Stimulated activated CD4-positive, alpha-beta T cell treated with anti-CD3 and anti-CD28 coated beads, Interleukin-1b, Interleukin-23, amount 100 ng/mL, for 24 hours (primary cell): ENCODE results near the gene CLDN16.

ENCODE experiments used
- DNase-seq, 4 experiments: peaks; one replicate each; pipeline ENCODE4 v3.0.0-alpha.2; 2020; ENCODE audit warnings: low read depth in 4 of 4, low spot score in 1 of 4

Gene CLDN16, protein sequence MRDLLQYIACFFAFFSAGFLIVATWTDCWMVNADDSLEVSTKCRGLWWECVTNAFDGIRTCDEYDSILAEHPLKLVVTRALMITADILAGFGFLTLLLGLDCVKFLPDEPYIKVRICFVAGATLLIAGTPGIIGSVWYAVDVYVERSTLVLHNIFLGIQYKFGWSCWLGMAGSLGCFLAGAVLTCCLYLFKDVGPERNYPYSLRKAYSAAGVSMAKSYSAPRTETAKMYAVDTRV

DNA sequence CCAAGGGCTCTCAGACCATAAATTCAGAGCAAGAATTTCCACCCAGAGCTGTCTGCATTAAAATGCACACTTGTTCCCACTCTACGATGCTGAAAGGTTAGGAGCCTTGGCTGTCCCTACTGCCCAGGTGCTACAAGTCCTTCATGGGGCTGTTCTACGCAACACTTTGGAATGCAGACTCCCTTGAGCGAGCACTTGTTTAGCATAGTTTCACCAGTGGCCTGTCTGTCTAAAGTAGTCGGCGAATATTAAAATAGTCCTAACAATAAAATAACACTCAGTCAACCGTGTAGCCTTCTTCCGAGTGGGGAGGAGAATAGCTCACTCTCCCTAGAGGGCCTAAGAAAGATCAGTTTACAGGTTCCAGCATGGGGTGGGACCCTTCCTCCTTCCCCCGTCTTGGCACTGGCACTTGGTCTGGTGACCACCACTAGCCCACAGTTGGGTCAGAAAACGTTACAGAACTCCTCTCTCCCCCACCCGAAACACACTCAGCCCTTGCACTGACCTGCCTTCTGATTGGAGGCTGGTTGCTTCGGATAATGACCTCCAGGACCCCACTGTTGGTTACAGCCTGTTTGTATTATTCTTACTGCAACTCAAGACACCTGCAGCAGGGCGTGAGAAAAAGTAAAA lies at the start of gene CLDN16:
CLDN16 (plus strand) TSS at position 586 of the 636 bp plus-strand sequence. CDS start 167 bp downstream, outside the sequence.
- DNase-seq, result no peak

- no peak for DNase-seq
These were observed 49.2 kb upstream of the CLDN16 start for GRCh38 chr3:190338717-190339116.

DNA sequence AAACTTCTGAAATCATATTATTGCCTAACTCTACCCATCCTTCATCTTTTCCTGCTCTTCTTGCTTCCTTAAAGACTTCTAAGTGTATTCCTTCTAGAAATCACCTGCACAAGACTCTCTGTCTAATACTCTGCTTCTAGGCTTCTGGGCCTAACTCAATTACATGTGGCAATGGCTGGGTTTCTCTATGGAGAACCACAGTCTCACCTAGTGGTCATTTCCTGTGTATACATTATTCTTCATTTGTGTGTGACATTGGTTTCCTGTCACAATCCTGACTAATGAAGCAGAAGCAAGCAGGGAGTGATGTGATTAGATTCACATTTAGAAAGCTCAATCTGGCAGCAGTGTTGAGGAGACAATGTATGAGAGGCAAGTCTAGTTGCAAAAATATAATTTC lies 48.8 kb upstream of the CLDN16 start:
- no peak for DNase-seq

DNA sequence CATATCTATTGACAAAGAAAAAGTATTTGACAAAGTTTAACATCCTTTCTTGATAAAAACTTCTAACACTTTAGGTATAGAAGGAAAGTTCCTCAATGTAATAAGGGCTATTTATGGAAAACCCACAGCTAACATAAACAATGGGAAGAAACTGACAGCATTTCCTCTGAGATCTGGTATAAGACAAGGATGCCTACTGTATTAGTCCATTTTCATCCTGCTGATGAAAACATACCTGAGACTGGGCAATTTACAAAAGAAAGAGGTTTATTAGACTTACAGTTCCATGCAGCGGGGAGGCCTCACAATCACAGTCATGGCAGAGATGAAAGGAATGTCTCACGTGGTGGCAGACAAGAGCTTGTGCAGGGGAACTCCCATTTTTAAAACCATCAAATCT lies 47.9 kb upstream of the CLDN16 start:
- DNase-seq, result no peak

DNA sequence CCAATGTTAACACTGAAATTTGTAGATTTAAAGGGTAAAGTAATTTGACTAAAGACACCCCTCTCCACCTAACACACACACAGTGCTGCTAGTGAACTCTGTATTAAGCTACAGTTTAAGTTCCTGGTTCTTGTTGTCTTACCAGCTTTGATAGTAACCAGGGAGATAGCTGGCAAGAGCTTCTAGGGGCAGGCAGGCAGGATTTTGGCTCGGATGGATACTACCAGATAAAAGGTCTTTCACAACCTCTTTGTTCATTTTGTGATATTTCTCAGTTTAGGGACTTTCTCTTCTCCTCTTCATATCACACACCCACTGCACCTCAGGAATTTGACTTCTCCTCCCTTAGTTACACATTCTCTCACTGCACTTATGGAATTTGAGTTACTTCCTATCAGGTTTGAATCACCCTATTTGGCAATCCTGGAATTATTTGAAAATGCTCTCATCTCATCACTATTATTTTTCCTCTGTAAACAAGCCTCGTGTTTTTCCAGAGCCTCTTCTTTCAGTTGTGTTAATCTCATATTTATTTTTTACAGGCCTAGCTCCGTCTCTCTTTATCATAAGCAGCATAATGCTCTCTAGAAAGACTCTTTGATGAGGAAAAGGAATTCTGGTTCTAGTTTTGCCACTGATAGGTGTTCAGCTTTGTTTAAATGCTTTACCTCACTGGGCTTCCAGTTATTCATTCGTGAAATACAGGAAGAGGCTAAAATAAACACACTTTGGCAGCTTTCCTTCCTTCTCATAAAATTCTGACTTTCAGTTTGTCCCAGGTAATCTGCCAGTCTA lies 42.7 kb upstream of the CLDN16 start:
- no peak for DNase-seq

DNA sequence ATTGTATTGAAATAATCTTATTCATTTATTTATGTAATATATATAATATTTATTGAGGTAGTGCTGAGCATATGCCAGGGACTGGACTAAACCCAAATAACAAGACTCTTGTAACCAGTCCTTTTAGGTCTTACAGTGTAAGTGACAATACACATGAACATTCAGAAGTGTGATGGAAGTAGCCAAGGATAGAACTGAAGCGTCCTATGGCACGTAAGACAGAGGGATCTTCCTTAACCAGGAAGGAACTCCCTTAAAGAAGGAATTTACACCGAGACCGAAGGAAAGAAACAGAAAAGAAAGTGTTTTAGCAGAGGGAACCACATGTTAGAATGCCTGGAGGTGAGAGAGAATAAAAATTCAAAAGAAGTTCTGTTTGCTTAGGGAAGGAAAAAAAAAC lies 42.1 kb upstream of the CLDN16 start:
- DNase-seq, result no peak

DNA sequence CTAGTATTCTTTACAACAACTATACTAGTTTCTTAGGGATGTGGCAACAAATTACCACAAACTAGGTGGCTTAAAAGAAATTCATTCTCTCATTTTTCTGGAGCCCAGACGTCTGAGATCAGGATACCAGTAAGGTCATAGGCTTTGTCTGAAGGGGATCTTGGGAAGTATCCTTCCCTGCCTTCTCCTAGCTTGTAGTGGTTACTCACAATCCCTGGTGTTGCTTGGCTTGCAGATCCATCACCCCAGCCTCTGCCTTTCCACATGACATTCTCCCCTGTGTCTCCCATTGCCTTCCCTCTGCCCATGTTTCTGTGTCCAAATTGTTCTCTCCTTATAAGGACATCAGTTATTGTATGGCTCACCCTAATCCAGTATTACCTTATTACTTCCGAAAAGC lies 41.4 kb upstream of the CLDN16 start:
- no peak for DNase-seq

DNA sequence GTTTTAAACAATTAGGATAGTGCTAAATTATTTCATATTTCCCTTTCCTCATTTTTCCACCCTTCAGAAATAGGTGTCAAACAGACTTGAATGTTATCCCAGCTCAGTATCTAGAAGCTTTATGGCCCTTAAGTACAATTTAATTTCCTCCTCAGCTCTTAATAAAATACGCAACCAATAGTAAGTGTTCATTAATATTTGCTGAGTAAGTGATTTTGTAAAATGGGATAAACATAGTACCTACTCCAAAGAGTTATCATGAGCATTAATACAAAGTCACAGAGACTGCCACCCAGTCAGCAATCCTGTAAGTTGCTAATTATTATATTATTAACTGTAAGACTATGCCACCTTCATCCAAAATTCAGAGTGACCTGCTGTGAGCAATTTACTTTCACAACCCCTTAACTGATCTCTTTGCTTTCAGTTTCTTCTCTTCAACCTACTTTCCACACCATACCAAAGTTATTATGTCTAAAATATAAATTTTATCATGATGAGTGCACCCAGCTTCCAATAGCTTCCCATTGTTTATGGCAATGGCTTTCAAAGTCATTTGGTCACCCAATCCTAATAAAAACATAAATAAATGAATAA lies 35.0 kb upstream of the CLDN16 start:
- DNase-seq, result no peak

DNA sequence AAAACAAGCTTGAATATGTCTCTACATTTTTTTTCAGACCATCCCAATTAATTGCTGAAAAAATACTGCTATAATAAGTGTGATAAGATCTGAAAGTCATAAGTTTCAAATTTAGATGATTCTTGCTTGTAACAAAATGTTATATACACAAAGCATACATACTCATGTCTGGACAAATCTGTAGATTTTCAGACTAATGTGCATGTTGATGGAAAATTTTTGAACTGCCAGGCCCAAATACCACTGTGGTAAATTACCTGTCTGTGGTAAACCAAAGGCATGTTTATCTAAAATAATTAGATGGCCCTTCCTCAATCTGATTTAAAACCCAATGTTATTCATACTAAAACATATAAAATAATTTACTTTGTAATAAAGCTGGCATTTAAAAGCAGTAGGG lies 31.7 kb upstream of the CLDN16 start:
- DNase-seq, result no peak

GRCh38 chr3:190357468-190357867 lies 30.5 kb upstream of the CLDN16 start:
- no peak for DNase-seq

- no peak for DNase-seq
These were observed 28.1 kb upstream of the CLDN16 start for GRCh38 chr3:190359813-190360212.

- no peak for DNase-seq
These were observed 27.7 kb upstream of the CLDN16 start for GRCh38 chr3:190360228-190360627.

- no peak for DNase-seq
These were observed 26.2 kb upstream of the CLDN16 start for GRCh38 chr3:190361791-190362190.

DNA sequence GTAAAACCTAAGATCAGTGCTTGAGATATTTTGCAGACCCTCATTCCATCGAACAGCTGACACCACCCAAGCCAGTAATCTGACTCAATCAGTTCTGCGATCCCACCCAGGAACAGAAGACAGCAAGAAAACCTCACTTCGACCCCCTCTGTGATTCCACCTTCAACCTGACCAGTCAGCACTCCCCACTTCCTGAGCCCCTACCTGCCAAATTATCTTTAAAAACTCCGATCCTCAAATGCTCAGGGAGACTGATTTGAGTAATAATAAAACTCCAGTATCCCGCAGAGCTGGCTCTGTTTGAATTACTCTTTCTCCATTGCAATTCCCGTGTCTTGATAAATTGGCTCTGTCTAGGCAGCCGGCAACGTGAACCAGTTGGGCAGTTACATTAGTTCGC lies 25.7 kb upstream of the CLDN16 start:
- DNase-seq, result no peak

DNA sequence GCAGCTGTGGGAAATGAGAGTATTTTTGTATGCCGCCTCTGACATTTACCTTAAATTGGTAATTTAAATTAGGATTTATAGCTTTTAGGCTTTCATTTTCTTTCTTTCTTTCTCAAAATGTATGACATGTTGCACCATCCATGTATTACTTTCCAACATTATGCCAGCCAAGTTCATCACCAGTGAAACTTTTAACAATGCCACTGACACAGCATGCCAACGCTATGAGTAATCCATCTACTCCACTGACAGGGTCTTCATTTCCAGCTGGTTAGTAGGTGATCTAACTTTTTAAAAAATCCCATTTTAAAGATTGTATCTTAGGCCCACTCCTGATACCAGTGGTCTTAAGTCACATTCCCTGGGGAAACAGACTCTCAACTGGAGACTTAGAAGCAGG lies 21.8 kb upstream of the CLDN16 start:
- DNase-seq, result no peak

- no peak for DNase-seq
These were observed 19.1 kb upstream of the CLDN16 start for GRCh38 chr3:190368881-190369280.

DNA sequence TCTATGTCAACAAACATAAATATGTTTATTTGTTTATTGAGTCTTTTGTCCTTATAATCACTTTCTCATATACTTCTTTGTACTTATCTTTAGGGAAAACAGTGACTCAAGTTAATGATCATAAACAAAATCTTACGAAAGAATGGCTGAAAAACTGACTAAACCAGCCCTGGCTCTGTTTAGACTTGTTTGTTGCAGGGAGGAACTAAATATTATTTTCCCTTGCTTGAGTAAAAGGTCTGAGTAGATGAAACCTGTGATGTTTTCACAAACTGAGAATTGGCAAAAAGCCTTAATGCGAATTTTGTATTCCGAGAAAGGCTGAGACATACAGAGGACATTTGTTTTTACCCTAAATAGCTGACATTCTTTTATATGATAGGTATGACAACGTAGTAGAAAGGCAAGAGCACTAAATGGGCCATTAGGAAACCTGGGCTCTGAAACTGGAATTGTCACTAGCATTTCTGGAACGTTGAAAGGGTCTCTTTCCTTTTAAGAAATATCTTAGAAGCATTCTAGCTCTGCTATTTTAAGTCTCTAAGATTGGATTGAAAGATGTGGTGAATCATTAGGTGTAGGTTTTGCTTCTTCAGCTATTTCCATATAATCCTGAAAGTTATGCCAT lies 18.2 kb upstream of the CLDN16 start:
- DNase-seq, result no peak

GRCh38 chr3:190370369-190370768 lies 17.6 kb upstream of the CLDN16 start:
- DNase-seq, result no peak

DNA sequence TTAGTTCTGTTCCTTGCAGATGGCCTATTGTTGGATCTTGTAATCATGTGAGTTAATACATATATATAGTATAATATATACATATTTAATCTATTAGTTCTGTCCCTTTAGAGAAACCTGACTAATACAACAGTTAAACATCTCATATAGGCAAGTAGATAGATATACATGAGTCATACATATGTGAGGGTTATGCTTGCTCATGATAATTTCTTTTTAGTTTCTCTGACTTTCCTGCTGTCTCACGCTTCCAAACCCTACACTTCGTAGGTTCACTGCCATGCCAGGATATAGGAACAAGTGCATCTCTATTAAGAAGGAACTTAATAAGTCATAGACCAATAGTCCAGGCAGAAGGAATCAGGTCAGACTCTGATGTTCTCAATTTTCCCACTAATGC lies 16.8 kb upstream of the CLDN16 start:
- no peak for DNase-seq

GRCh38 chr3:190375246-190375645 lies 12.7 kb upstream of the CLDN16 start:
- no peak for DNase-seq

- DNase-seq, result no peak
These were observed 12.3 kb upstream of the CLDN16 start for GRCh38 chr3:190375671-190376070.
